HCT116 (cell line): Measurements from ENCODE around the gene PRKG2. TPM values are rescaled to one million over a fixed set of nuclear protein-coding genes. Genes with fewer than 3 reads are reported as not detected.

ENCODE experiments used
- ATAC-seq: fragments of 200-7000 bp; cut with Tn5 transposase; 2 replicates; pipeline ENCODE4 v1.9.1; 2020; ENCODE audit warnings: mild to moderate bottlenecking, moderate library complexity
- BruUV-seq: library from RNA; stranded (reverse); fragments of 400-500 nt; replicated peaks from 2 replicates; lab custom pipeline; 2021; lab: Mats Ljungman, UMichigan
- CTCF ChIA-PET: fragments of 300-600 bp; sonication (Branson Sonifier 250); formaldehyde crosslinking; loops from one replicate; lab custom pipeline; 2021; ENCODE audit warnings: antibody characterized with exemption; lab: Charles Lee
- POLR2A ChIA-PET: fragments of 300-600, 350-600 bp; sonication (Branson Sonifier 250); formaldehyde crosslinking; loops from one replicate; lab custom pipeline; 2021; ENCODE audit warnings: antibody characterized with exemption; lab: Charles Lee
- RAD21 ChIA-PET, 2 experiments: fragments of 300-600 bp; sonication (Branson Sonifier 250); formaldehyde crosslinking; loops; one replicate each; lab custom pipeline; 2023; ENCODE audit warnings: low total read pairs in 2 of 2; ENCODE audit not compliant: uncharacterized antibody in 2 of 2, unreplicated experiment in 2 of 2, low non-redundant PET in 1 of 2; lab: Charles Lee
- DNase-seq: peaks from one replicate; pipeline ENCODE4 v3.0.0-alpha.2; 2010; ENCODE audit warnings: low read depth, low spot score
- H2AFZ ChIP-seq: fragments of 200-600 bp; shearing (Covaris generic), sonication (generic); 2 replicates; pipeline ENCODE4 v1.6.1; 2017; ENCODE audit warnings: low read depth, mixed run types, mixed read lengths, antibody characterized with exemption, low read length; ENCODE audit not compliant: poor library complexity, severe bottlenecking
- H3K27ac ChIP-seq: 2 replicates; pipeline ENCODE4 v1.5.1; 2012; ENCODE audit warnings: low read depth, low read length
- H3K27me3 ChIP-seq: fragments of 200-600 bp; sonication (generic); 2 replicates; pipeline ENCODE4 v1.6.1; 2016; ENCODE audit warnings: mixed run types, low read length, mixed read lengths; ENCODE audit not compliant: insufficient read depth
- H3K36me3 ChIP-seq, 2 experiments: fragments of 200-500 bp in 1 of 2; fragments of 200-600 bp in 1 of 2; sonication (Bioruptor generic) in 1 of 2; sonication (generic) in 1 of 2; 2 replicates each; pipeline versions ENCODE4 v1.5.1 to v1.6.1; 2014 to 2016; ENCODE audit warnings: low read length in 2 of 2, inconsistent platforms in 1 of 2, mixed read lengths in 1 of 2, mixed run types in 1 of 2; ENCODE audit not compliant: insufficient read depth in 2 of 2, control insufficient read depth in 1 of 2
- H3K4me1 ChIP-seq, 2 experiments: fragments of 200-600 bp in 1 of 2; sonication (generic) in 1 of 2; 2 replicates each; pipeline versions ENCODE4 v1.5.1 to v1.6.1; 2012 to 2017; ENCODE audit warnings: low read length in 2 of 2, inconsistent platforms in 1 of 2, mild to moderate bottlenecking in 1 of 2, mixed read lengths in 1 of 2, mixed run types in 1 of 2, moderate library complexity in 1 of 2; ENCODE audit not compliant: insufficient read depth in 2 of 2, control insufficient read depth in 1 of 2
- H3K4me2 ChIP-seq: fragments of 200-600 bp; sonication (generic); 2 replicates; pipeline ENCODE4 v1.6.1; 2017; ENCODE audit warnings: mixed run types, low read length, mixed read lengths
- H3K4me3 ChIP-seq, 2 experiments: fragments of 200-600 bp in 1 of 2; sonication (generic) in 1 of 2; replicated peaks in 1 of 2; 2 replicates each; pipeline ENCODE4 v1.5.1; 2011 to 2016; ENCODE audit warnings: low read length in 2 of 2, control low read depth in 1 of 2, low read depth in 1 of 2, mild to moderate bottlenecking in 1 of 2, mixed read lengths in 1 of 2, mixed run types in 1 of 2
- H3K79me2 ChIP-seq: fragments of 200-600 bp; sonication (generic); 2 replicates; pipeline ENCODE4 v1.6.1; 2017; ENCODE audit warnings: mild to moderate bottlenecking, mixed run types, low read length, moderate library complexity, mixed read lengths; ENCODE audit not compliant: insufficient read depth
- H3K9ac ChIP-seq: fragments of 200-600 bp; sonication (generic); 2 replicates; pipeline ENCODE4 v1.6.1; 2016; ENCODE audit warnings: low read length, mixed read lengths
- H3K9me2 ChIP-seq: fragments of 200-600 bp; sonication (generic), shearing (Covaris generic); 2 replicates; pipeline ENCODE4 v1.6.1; 2017; ENCODE audit warnings: mixed run types, mild to moderate bottlenecking, moderate library complexity; ENCODE audit not compliant: insufficient read depth
- H3K9me3 ChIP-seq, 2 experiments: fragments of 200-500 bp in 1 of 2; fragments of 200-600 bp in 1 of 2; sonication (Bioruptor generic) in 1 of 2; sonication (generic) in 1 of 2; 2 replicates each; pipeline ENCODE4 v1.6.1; 2014 to 2017; ENCODE audit warnings: low read length in 2 of 2, mixed read lengths in 2 of 2, inconsistent platforms in 1 of 2, low read depth in 1 of 2, mild to moderate bottlenecking in 1 of 2, mixed run types in 1 of 2, moderate library complexity in 1 of 2; ENCODE audit not compliant: control insufficient read depth in 1 of 2, insufficient read depth in 1 of 2
- H4K20me1 ChIP-seq: fragments of 200-600 bp; sonication (generic), shearing (Covaris generic); 2 replicates; pipeline ENCODE4 v1.6.1; 2017; ENCODE audit warnings: mixed run types, mild to moderate bottlenecking, moderate library complexity; ENCODE audit not compliant: insufficient read depth
- CBX3 ChIP-seq: IDR thresholded peaks from 2 replicates; pipeline ENCODE4 v1.6.1; 2012; ENCODE audit warnings: low read depth
- CEBPB ChIP-seq: IDR thresholded peaks from 2 replicates; pipeline ENCODE4 v1.6.1; 2012; ENCODE audit warnings: low read depth
- EGR1 ChIP-seq: IDR thresholded peaks from 2 replicates; pipeline ENCODE4 v1.6.1; 2012; ENCODE audit warnings: low read depth
- ELF1 ChIP-seq: IDR thresholded peaks from 2 replicates; pipeline ENCODE4 v1.6.1; 2012; ENCODE audit warnings: low read depth, borderline replicate concordance
- EZH2 ChIP-seq: fragments of 200-600 bp; sonication (generic); IDR thresholded peaks from 2 replicates; pipeline ENCODE4 v1.6.1; 2017; ENCODE audit warnings: antibody characterized with exemption, mixed run types
- EZH2phosphoT487 ChIP-seq: fragments of 200-600 bp; IDR thresholded peaks from 2 replicates; pipeline ENCODE4 v1.6.1; 2018; ENCODE audit warnings: antibody characterized with exemption, borderline replicate concordance
- FOSL1 ChIP-seq: IDR thresholded peaks from 2 replicates; pipeline ENCODE4 v1.6.1; 2012; ENCODE audit warnings: low read depth
- POLR2A ChIP-seq: IDR thresholded peaks from 2 replicates; pipeline ENCODE4 v1.7.0; 2011; ENCODE audit warnings: borderline replicate concordance; ENCODE audit not compliant: insufficient read depth, insufficient read length; ENCODE audit errors: extremely low read depth
- POLR2AphosphoS5 ChIP-seq: IDR thresholded peaks from 2 replicates; pipeline ENCODE4 v1.6.1; 2011; ENCODE audit warnings: mild to moderate bottlenecking, low read depth, low read length, moderate library complexity
- RAD21 ChIP-seq: IDR thresholded peaks from 2 replicates; pipeline ENCODE4 v1.6.1; 2012; ENCODE audit warnings: low read depth, mild to moderate bottlenecking
- SIN3A ChIP-seq: IDR thresholded peaks from 2 replicates; pipeline ENCODE4 v1.6.1; 2012; ENCODE audit warnings: low read depth
- SP1 ChIP-seq: IDR thresholded peaks from 2 replicates; pipeline ENCODE4 v1.6.1; 2012; ENCODE audit warnings: low read depth
- SRF ChIP-seq: IDR thresholded peaks from 2 replicates; pipeline ENCODE4 v1.6.1; 2012; ENCODE audit warnings: low read depth
- TCF7L2 ChIP-seq: IDR thresholded peaks from 2 replicates; pipeline ENCODE4 v1.7.0; 2011; ENCODE audit warnings: borderline replicate concordance, inconsistent platforms; ENCODE audit not compliant: insufficient read depth, insufficient read length; ENCODE audit errors: extremely low read depth
- YY1 ChIP-seq: IDR thresholded peaks from 2 replicates; pipeline ENCODE4 v1.6.1; 2011; ENCODE audit warnings: low read length, low read depth, moderate library complexity, mild to moderate bottlenecking; ENCODE audit not compliant: insufficient replicate concordance; ENCODE audit errors: extremely low read depth
- ZFX ChIP-seq: fragments of 450-650 bp; IDR thresholded peaks from 2 replicates; pipeline ENCODE4 v1.6.1; 2017
- intact Hi-C: fragments of 100-400 bp; cut with micrococcal nuclease; formaldehyde crosslinking; loops from 2 replicates; pipeline ENCODE4 v1.10.0; 2022
- total RNA-seq: library from RNA; stranded (reverse); gene quantifications from one replicate; pipeline ENCODE4 v1.2.1, GENCODE V29; 2021; ENCODE audit not compliant: unreplicated experiment
- TF ChIP-seq, protein P1 (sequence below): IDR thresholded peaks from 2 replicates; pipeline ENCODE4 v1.6.1; 2012
- TF ChIP-seq, protein P2 (sequence below): IDR thresholded peaks from 2 replicates; pipeline ENCODE4 v1.6.1; 2012
- TF ChIP-seq, protein P3 (sequence below): IDR thresholded peaks from 2 replicates; pipeline ENCODE4 v1.6.1; 2012; ENCODE audit warnings: low read depth
- TF ChIP-seq, protein P4 (sequence below): IDR thresholded peaks from 2 replicates; pipeline ENCODE4 v1.6.1; 2011; ENCODE audit warnings: mild to moderate bottlenecking, low read length, moderate library complexity; ENCODE audit not compliant: insufficient replicate concordance; ENCODE audit errors: extremely low read depth

Gene PRKG2
- total RNA-seq, 1 experiment from 2014 or later: 2.1 TPM

DNA sequence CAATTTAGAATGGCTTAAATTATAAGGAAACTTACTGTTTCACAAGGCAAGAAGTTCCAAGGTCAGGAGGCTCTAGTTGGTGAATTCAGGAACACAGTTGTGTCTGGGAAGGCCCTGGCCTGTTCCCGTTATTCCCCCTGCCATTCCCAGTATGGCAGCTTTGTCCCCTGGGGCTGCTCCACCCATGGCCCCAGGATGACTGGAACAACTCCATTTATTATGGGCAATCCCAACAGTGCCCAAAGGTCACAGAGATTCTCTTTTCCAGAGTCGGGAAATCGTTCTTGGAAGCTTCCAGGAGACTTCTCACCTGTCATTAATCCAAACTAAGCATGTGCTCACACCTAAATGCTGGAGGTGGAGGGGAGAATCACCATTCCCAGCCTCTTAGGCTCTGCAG lies 2.8 kb upstream of the PRKG2 start:
- TF ChIP-seq RAD21: no peak
- TF ChIP-seq, protein P1, sequence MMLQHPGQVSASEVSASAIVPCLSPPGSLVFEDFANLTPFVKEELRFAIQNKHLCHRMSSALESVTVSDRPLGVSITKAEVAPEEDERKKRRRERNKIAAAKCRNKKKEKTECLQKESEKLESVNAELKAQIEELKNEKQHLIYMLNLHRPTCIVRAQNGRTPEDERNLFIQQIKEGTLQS: no peak
- no peak for TF ChIP-seq EGR1
- TF ChIP-seq SIN3A: no peak
- TF ChIP-seq, protein P2, sequence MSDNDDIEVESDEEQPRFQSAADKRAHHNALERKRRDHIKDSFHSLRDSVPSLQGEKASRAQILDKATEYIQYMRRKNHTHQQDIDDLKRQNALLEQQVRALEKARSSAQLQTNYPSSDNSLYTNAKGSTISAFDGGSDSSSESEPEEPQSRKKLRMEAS: no peak
- TF ChIP-seq POLR2A: no peak
- no peak for TF ChIP-seq EZH2
- TF ChIP-seq, protein P3, sequence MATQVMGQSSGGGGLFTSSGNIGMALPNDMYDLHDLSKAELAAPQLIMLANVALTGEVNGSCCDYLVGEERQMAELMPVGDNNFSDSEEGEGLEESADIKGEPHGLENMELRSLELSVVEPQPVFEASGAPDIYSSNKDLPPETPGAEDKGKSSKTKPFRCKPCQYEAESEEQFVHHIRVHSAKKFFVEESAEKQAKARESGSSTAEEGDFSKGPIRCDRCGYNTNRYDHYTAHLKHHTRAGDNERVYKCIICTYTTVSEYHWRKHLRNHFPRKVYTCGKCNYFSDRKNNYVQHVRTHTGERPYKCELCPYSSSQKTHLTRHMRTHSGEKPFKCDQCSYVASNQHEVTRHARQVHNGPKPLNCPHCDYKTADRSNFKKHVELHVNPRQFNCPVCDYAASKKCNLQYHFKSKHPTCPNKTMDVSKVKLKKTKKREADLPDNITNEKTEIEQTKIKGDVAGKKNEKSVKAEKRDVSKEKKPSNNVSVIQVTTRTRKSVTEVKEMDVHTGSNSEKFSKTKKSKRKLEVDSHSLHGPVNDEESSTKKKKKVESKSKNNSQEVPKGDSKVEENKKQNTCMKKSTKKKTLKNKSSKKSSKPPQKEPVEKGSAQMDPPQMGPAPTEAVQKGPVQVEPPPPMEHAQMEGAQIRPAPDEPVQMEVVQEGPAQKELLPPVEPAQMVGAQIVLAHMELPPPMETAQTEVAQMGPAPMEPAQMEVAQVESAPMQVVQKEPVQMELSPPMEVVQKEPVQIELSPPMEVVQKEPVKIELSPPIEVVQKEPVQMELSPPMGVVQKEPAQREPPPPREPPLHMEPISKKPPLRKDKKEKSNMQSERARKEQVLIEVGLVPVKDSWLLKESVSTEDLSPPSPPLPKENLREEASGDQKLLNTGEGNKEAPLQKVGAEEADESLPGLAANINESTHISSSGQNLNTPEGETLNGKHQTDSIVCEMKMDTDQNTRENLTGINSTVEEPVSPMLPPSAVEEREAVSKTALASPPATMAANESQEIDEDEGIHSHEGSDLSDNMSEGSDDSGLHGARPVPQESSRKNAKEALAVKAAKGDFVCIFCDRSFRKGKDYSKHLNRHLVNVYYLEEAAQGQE: no peak
- no peak for TF ChIP-seq ELF1
- TF ChIP-seq, protein P4, sequence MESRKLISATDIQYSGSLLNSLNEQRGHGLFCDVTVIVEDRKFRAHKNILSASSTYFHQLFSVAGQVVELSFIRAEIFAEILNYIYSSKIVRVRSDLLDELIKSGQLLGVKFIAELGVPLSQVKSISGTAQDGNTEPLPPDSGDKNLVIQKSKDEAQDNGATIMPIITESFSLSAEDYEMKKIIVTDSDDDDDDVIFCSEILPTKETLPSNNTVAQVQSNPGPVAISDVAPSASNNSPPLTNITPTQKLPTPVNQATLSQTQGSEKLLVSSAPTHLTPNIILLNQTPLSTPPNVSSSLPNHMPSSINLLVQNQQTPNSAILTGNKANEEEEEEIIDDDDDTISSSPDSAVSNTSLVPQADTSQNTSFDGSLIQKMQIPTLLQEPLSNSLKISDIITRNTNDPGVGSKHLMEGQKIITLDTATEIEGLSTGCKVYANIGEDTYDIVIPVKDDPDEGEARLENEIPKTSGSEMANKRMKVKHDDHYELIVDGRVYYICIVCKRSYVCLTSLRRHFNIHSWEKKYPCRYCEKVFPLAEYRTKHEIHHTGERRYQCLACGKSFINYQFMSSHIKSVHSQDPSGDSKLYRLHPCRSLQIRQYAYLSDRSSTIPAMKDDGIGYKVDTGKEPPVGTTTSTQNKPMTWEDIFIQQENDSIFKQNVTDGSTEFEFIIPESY: no peak
- no peak for TF ChIP-seq SP1
- no peak for TF ChIP-seq FOSL1
- no peak for TF ChIP-seq POLR2AphosphoS5
- no peak for TF ChIP-seq TCF7L2
- TF ChIP-seq ZFX: no peak
- no peak for TF ChIP-seq CBX3
- no peak for TF ChIP-seq CEBPB
- no peak for TF ChIP-seq YY1
- TF ChIP-seq SRF: no peak
- TF ChIP-seq EZH2phosphoT487: no peak
- no peaks in the 10 kb centered on the region for H3K9me2 ChIP-seq
- no peaks in the 10 kb centered on the region for H3K9me3 ChIP-seq
- intact Hi-C loops: no loop called here
- H3K4me2 ChIP-seq: no peak overlapping the region
- H2AFZ ChIP-seq: no peak overlapping the region
- H3K36me3 ChIP-seq: no peaks in the 10 kb centered on the region
- ATAC-seq (no peak), DNase-seq (no peak)
- CTCF ChIA-PET: no interaction called here
- H3K4me3 ChIP-seq: no peak overlapping the region
- H3K9ac ChIP-seq: no peak overlapping the region
- no peaks in the 10 kb centered on the region for H3K27me3 ChIP-seq
- H3K79me2 ChIP-seq: no peaks in the 10 kb centered on the region
- POLR2A ChIA-PET: no interaction called here
- BruUV-seq: no TSS peak
- H3K27ac ChIP-seq: no peak overlapping the region
- RAD21 ChIA-PET: no interaction called here
- no peaks in the 10 kb centered on the region for H3K4me1 ChIP-seq
- no peaks in the 10 kb centered on the region for H4K20me1 ChIP-seq
